ENCODE data around the gene SLC45A1.
"Not testable (repeated sequence)": the region's sequence is repeated elsewhere in the genome, so short reads cannot be mapped to it uniquely, and the experiment has no call there.

SLC45A1 gene

DNA sequence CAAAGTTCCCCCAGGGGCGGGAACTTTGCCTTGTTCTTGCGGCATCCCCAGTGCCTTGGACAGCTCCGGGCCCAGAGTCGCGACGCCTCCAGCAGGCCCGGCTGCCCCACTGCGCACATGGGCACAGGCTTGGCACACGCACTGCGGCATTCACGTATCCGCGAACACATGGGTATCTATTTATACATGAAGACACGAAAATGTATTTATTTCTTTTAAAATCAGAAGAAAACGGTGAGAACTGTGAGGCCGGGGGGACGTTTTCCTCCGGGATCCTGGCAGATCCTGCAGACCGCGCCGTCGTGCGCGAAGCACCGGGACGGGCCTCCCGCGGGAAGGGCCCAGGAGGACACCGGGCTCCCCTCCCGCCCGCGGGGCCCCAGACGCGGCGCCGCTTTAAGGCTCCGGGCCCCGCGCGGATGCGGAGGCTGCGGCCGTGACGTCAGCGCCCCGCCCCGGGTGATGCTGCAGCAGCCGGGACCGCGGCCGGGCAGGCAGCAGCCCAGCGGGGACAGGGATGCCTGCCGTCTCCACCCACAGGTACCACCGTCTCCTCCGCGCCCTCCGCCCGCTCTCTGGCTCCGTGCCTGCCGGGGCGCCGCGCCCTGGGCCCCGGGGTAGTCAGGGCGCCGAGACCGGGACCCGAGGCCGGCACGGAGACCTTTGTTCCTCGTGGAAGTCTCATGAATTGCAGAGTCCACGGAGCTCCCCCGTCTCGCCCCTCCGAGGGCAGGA is at the start of gene SLC45A1:
TSS of gene SLC45A1 (plus strand) at position 468 of the 735 bp plus-strand sequence. CDS start 6,216 bp downstream, outside the sequence.
- no peak for DNase-seq

GRCh38 chr1:8273036-8273435 is 44.9 kb upstream of the SLC45A1 start:
- no peak for DNase-seq

- no peak for DNase-seq
These were observed 43.6 kb upstream of the SLC45A1 start for GRCh38 chr1:8274352-8274751.

DNA sequence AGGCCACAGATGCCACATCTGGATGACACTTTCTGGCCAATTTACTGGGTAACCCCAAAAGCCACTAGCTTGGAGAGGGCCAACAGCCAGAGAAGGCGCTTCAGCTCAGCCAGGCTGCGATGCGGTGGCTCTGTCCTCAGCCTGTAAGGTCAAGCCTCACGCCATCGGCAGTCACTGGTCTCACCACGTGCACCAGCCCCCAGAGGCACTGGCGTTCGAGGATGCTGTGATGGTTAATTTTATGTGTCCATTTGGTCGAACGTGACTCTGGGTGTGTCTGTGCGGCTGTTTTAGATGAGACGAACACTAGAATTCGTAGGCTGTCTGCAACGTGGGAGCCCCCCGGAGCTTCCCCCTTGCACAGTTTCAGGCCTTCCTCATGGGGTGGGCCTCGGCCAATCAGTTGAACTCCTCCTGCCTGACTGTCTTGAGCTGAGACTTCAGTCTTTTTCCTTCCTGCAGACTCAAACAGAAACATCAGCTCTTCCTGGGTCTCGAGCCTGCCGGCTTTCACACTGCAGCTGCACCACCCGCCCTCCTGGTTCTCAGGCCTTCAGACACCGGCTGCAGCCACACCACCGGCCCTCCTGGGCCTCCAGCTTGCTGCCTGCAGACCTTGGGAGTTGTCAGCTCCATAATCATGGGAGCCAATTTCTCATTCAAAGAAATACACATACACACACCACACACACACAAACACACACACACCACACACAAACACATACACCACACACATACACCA is 41.6 kb upstream of the SLC45A1 start:
- DNase-seq: no peak

DNA sequence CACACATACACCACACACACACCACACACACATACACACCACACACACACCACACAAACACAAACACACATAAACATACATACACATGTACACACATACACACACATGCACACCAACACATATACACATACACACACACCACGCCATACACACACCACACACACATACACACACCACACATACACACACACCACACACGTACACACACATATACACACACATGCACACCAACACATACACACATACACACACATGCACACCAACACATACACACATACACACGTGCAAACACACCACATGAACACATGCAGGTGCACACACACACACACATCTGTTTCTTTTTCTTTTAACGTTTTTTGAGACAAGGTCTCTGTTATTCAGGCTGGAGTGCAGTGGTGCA is 41.0 kb upstream of the SLC45A1 start:
- DNase-seq: no peak

- not testable (repeated sequence) for DNase-seq
These were observed 39.2 kb upstream of the SLC45A1 start for GRCh38 chr1:8278677-8279076.

DNA sequence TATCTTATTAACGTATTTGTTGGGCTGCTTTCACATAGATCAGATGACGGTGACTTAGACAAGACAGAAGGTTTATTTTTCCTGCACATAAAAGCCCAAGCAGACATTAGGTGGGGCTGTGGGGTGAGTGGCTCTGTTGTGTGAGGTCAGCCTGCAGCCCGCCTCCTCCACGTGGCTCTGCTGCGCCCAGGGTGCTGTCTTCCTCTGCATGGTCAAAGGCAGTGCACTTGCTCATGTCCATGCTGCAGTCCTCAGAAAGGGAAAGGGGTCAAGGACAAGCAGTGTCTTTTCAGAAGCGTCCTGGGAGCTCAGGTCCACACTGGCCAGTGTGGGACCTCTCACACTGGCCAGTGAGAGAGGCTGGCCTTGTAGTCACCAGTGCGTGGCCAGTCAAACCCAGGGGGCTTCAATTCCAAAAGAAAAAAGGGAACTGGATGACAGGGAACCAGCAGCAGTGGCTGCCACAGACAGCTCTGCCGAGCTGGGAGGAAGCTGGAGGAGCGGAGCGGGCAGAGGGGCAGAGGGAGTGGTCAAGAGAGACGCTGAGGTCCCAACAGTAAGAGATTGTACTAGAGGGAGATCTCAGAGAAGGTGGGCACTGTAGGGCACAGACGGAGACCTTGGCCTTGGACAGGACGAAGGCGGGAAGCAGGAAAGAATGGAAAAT is 35.9 kb upstream of the SLC45A1 start:
- no peak for DNase-seq

GRCh38 chr1:8283058-8283884 is 34.6 kb upstream of the SLC45A1 start:
- no peak for DNase-seq

DNA sequence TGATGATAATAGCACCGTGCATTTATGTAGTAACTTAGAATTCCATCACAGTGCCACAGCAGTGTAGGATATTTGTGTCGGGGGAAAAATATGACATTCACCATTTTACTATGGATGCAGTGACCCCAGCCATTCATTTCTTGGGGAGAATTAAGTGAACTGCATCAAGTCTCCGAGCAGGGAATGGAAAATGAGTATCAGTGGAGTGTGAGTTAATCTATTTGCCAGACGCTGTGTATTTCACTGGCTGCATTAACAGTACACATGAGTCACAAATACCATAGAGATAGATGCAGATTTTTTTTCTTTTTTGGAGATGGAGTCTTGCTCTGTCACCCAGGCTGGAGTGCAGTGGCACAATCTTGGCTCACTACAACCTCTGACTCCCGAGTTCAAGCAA is 33.8 kb upstream of the SLC45A1 start:
- DNase-seq: no peak

- DNase-seq: no peak
These were observed 32.8 kb upstream of the SLC45A1 start for GRCh38 chr1:8285103-8285502.

GRCh38 chr1:8285965-8286364 is 31.9 kb upstream of the SLC45A1 start:
- no peak for DNase-seq

- DNase-seq: no peak
These were observed 24.8 kb upstream of the SLC45A1 start for GRCh38 chr1:8293118-8293517.

DNA sequence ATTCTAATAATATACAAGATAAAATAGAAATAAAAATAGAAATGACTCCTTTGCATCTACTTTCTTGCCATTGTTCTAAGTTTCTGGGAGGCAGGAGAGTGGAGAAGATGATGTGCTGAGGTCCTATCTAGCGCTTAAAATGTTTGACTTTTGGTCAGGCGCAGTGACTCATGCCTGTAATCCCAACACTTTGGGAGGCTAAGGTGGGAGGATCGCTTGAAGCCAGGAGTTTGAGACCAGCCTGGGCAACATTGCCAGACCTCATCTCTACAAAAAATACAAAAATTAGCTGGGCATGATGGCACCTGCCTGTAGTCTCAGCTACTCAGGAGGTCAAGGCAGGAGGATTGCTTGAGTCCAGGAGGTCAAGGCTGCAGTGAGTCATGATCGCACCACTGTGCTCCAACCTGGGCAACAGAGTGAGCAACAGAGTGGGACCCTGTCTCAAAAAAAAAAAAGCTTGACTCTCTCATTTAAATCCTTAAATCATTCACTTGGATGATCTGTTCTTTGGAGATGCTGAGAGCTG is 24.2 kb upstream of the SLC45A1 start:
- DNase-seq: no peak

GRCh38 chr1:8294170-8294697 is 23.7 kb upstream of the SLC45A1 start:
- DNase-seq: no peak

GRCh38 chr1:8297245-8297644 is 20.7 kb upstream of the SLC45A1 start:
- DNase-seq: no peak

GRCh38 chr1:8299963-8300362 is 18.0 kb upstream of the SLC45A1 start:
- no peak for DNase-seq

GRCh38 chr1:8302081-8302956 is 15.6 kb upstream of the SLC45A1 start:
- no peak for DNase-seq

DNA sequence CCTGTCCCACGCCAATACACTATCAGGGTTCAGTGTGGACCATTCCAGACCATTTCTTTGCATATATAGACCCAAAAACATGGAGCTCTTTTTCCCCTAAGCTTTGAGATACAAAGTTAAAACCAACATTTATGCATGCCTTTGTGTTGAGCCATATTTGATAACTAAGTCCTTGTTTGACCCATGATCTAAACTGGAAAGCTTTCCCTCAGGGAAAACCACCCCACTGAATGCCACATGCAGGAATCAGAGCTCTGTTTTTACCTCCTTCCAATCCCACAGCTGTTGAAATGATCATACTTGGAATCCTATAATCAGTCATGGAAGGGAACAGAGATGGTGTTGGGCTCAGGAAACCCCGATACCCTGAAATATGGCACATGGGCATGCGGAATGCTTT is 14.8 kb upstream of the SLC45A1 start:
- no peak for DNase-seq

DNA sequence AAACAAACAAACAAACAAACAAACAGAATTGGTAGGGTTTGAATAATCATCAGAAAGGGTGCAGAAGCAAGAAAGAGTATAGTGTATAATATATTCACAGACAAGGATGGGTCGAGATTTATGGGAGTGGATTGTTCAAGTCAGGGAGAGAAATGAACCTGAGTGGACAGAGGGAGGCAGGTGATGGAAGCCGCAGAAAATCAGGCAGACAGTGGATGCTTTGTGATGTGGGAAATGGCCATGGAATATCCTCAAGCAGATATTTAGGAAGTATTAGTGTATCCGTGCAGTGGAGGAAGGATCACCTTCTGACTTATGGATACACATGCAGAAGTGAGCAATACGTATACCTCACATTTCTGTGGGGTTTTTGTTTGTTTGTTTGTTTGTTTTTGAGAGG is 14.0 kb upstream of the SLC45A1 start:
- no peak for DNase-seq

GRCh38 chr1:8307628-8308027 is 10.3 kb upstream of the SLC45A1 start:
- no peak for DNase-seq

- DNase-seq: no peak
These were observed 6.7 kb upstream of the SLC45A1 start for GRCh38 chr1:8311068-8311718.
